Measurements from ENCODE around the gene PROSER2. TPM values are rescaled to one million over a fixed set of nuclear protein-coding genes. Genes with fewer than 3 reads are reported as not detected.

Gene PROSER2
- total RNA-seq, 3 donors from 2014 or later (not counting 1 experiment from before 2014, with no cell fraction given): 0.70 to 1.9 (median 1.1) TPM

DNA sequence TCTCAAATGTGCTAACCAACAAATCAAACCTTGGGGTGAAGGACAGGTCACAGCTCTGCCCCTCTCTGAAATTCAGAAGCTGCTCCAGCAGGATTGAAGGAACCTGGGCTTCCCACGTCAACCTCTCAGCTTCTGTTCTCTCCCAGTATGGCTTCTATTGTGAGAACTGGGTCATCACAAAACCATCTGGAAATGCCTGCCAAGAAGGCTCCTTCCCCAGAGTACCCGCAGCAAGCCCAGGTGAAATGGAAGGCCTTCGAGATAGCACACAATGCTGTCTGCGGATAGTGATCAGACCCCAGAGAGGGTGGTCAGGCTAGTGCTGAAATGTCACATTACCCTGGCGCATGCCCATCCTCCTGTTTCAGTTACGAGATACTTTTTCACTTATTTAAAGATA is 16.4 kb upstream of the PROSER2 start:
- no peaks in the 10 kb centered on the region for H3K4me1 Mint-ChIP-seq

GRCh38 chr10:11808808-11809207 is 14.3 kb upstream of the PROSER2 start:
- Mint-ChIP-seq H3K4me3 (no peak overlapping the region), H3K9me3 (no peaks in the 10 kb centered on the region), H3K4me1 (no peaks in the 10 kb centered on the region), H3K27ac (no peak overlapping the region), H3K36me3 (no peaks in the 10 kb centered on the region), H3K27me3 (ENCODE audit: low read depth in 2 of 2) (peaks cover 4 to 19% of the 10 kb centered on the region in 2 donors)
- H3K4me1 ChIP-seq (ENCODE audit: control insufficient read depth, insufficient read depth, low read length): no peaks in the 10 kb centered on the region
- DNase-seq (no peak), ATAC-seq (no peak)
- no peak for TF ChIP-seq CTCF (IDR thresholded peaks at IDR 0.05)
- H3K36me3 ChIP-seq (ENCODE audit: control insufficient read depth, insufficient read depth, low read length): no peaks in the 10 kb centered on the region
- intact Hi-C loops (cut with micrococcal nuclease): no loop called here
- 99% methylated on average over 5 of the region's 5 CpGs for WGBS (ENCODE audit: insufficient coverage)
- no peak overlapping the region for H3K4me3 ChIP-seq (ENCODE audit: low read length)
- no peak overlapping the region for H3K27ac ChIP-seq (ENCODE audit: low read length)
- no peaks in the 10 kb centered on the region for H3K27me3 ChIP-seq (ENCODE audit: control insufficient read depth, insufficient read depth, low read length)
- H3K9me3 ChIP-seq (ENCODE audit: control insufficient read depth, insufficient read depth, low read length): no peaks in the 10 kb centered on the region

More for the DNA sequence above, 16.4 kb upstream of the PROSER2 start:
- no peaks in the 10 kb centered on the region for H3K36me3 ChIP-seq (ENCODE audit: control insufficient read depth, insufficient read depth, low read length)
- Mint-ChIP-seq H3K27me3 (ENCODE audit: low read depth in 2 of 2) (peaks cover 4 to 19% of the 10 kb centered on the region in 2 donors), H3K4me3 (no peak overlapping the region), H3K27ac (no peak overlapping the region), H3K36me3 (no peaks in the 10 kb centered on the region), H3K9me3 (no peaks in the 10 kb centered on the region)
- no peaks in the 10 kb centered on the region for H3K27me3 ChIP-seq (ENCODE audit: control insufficient read depth, insufficient read depth, low read length)
- WGBS (ENCODE audit: insufficient coverage): 82% methylated on average over 6 of the region's 6 CpGs
- intact Hi-C loops (cut with micrococcal nuclease): no loop called here
- H3K4me1 ChIP-seq (ENCODE audit: control insufficient read depth, insufficient read depth, low read length): no peaks in the 10 kb centered on the region
- DNase-seq (no peak), ATAC-seq (no peak)
- H3K9me3 ChIP-seq (ENCODE audit: control insufficient read depth, insufficient read depth, low read length): no peaks in the 10 kb centered on the region
- H3K4me3 ChIP-seq (ENCODE audit: low read length): no peak overlapping the region
- H3K27ac ChIP-seq (ENCODE audit: low read length): no peak overlapping the region
- TF ChIP-seq CTCF (IDR thresholded peaks at IDR 0.05): no peak

- no peak for DNase-seq
- Mint-ChIP-seq H3K36me3 (no peaks in the 10 kb centered on the region), H3K9me3 (no peaks in the 10 kb centered on the region), H3K4me1 (no peaks in the 10 kb centered on the region), H3K27me3 (ENCODE audit: low read depth in 2 of 2) (peaks cover 4 to 19% of the 10 kb centered on the region in 2 donors), H3K27ac (no peak overlapping the region), H3K4me3 (no peak overlapping the region)
- Histone ChIP-seq H3K4me3 (ENCODE audit: low read length) (no peak overlapping the region), H3K36me3 (ENCODE audit: control insufficient read depth, insufficient read depth, low read length) (no peaks in the 10 kb centered on the region), H3K27me3 (ENCODE audit: control insufficient read depth, insufficient read depth, low read length) (no peaks in the 10 kb centered on the region), H3K4me1 (ENCODE audit: control insufficient read depth, insufficient read depth, low read length) (no peaks in the 10 kb centered on the region), H3K9me3 (ENCODE audit: control insufficient read depth, insufficient read depth, low read length) (no peaks in the 10 kb centered on the region), H3K27ac (ENCODE audit: low read length) (no peak overlapping the region)
- no peak for TF ChIP-seq CTCF (IDR thresholded peaks at IDR 0.05)
- WGBS (ENCODE audit: insufficient coverage): 89% methylated on average over 13 of the region's 13 CpGs
- no peak for ATAC-seq
- intact Hi-C loops (cut with micrococcal nuclease): no loop called here
Observed at GRCh38 chr10:11810313-11810766, 12.8 kb upstream of the PROSER2 start.

DNA sequence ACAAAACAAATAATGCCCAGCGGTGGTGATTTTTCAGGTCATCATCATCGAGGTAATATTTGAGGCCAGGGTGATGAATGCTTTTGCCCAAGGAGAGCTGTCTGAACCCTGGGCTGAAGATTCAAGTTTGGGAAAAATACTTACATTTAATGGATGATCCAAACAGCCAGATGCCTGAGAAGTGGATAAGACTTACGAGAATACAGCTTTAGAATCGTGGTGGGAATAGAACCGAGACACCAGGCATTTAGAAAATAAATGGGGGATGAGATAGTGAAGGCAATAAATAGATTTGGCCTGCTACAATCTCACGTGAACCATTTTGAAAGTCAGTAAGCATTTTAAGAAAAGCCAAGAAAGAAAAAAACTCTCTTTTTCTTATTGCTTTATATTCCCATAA is 12.2 kb upstream of the PROSER2 start:
- ATAC-seq: no peak
- intact Hi-C loops (cut with micrococcal nuclease): no loop called here
- H3K4me3 ChIP-seq (ENCODE audit: low read length): no peak overlapping the region
- Mint-ChIP-seq H3K27ac (no peak overlapping the region), H3K27me3 (ENCODE audit: low read depth in 2 of 2) (peaks cover 4 to 16% of the 10 kb centered on the region in 2 donors), H3K36me3 (no peaks in the 10 kb centered on the region), H3K4me3 (no peak overlapping the region), H3K4me1 (no peaks in the 10 kb centered on the region), H3K9me3 (no peaks in the 10 kb centered on the region)
- WGBS (ENCODE audit: insufficient coverage): 88% methylated on average over 6 of the region's 6 CpGs
- H3K27ac ChIP-seq (ENCODE audit: low read length): no peak overlapping the region
- no peaks in the 10 kb centered on the region for H3K27me3 ChIP-seq (ENCODE audit: control insufficient read depth, insufficient read depth, low read length)
- no peak for DNase-seq
- H3K9me3 ChIP-seq (ENCODE audit: control insufficient read depth, insufficient read depth, low read length): no peaks in the 10 kb centered on the region
- no peaks in the 10 kb centered on the region for H3K4me1 ChIP-seq (ENCODE audit: control insufficient read depth, insufficient read depth, low read length)
- H3K36me3 ChIP-seq (ENCODE audit: control insufficient read depth, insufficient read depth, low read length): no peaks in the 10 kb centered on the region
- TF ChIP-seq CTCF (IDR thresholded peaks at IDR 0.05): no peak
